Endothelial cell of umbilical vein (primary cell): ENCODE data around the gene TIMMDC1. TPM values are rescaled to one million over a fixed set of nuclear protein-coding genes. Genes with fewer than 3 reads are reported as not detected.

Experiments
- BruUV-seq: library from RNA; stranded (reverse); fragments of 400-500 nt; replicated peaks from 2 replicates; lab custom pipeline; 2021; lab: Mats Ljungman, UMichigan
- CTCF ChIA-PET: fragments of 300-600, 350-600 bp; sonication (Branson Sonifier 250); formaldehyde crosslinking; loops from one replicate; lab custom pipeline; 2021; ENCODE audit warnings: antibody characterized with exemption, inconsistent platforms; lab: Charles Lee
- POLR2A ChIA-PET: fragments of 300-600, 350-600 bp; sonication (Branson Sonifier 250); formaldehyde crosslinking; loops from one replicate; lab custom pipeline; 2021; ENCODE audit warnings: antibody characterized with exemption, inconsistent platforms; lab: Charles Lee
- DNase-seq: peaks from one replicate; pipeline ENCODE4 v3.0.0-alpha.2; 2011; ENCODE audit warnings: low read depth, low spot score
- FAIRE-seq: peaks from 2 replicates; lab custom pipeline; 2011; peaks lifted over from hg19 to GRCh38; lab: Jason Lieb, UNC
- H2AFZ ChIP-seq: 2 replicates; pipeline ENCODE4 v1.6.0; 2012; ENCODE audit warnings: low read depth, low read length, control low read depth, inconsistent platforms
- H3K27ac ChIP-seq: 2 replicates; pipeline ENCODE4 v1.5.1; 2011; ENCODE audit warnings: low read depth, mild to moderate bottlenecking, control low read depth, low read length, moderate library complexity; ENCODE audit not compliant: insufficient read depth
- H3K27me3 ChIP-seq, 2 experiments: 2 replicates each; pipeline versions ENCODE4 v1.6.0 to v1.6.1; 2011; ENCODE audit warnings: low read length in 2 of 2, mixed read lengths in 1 of 2; ENCODE audit not compliant: control insufficient read depth in 2 of 2, insufficient read depth in 2 of 2
- H3K36me3 ChIP-seq, 2 experiments: 2 replicates in 1 of 2; 3 replicates in 1 of 2; pipeline ENCODE4 v1.5.1; 2011; ENCODE audit warnings: low read length in 2 of 2, mild to moderate bottlenecking in 1 of 2, moderate library complexity in 1 of 2; ENCODE audit not compliant: control insufficient read depth in 2 of 2, insufficient read depth in 2 of 2; ENCODE audit errors: extremely low read depth in 1 of 2
- H3K4me1 ChIP-seq: 3 replicates; pipeline ENCODE4 v1.5.1; 2011; ENCODE audit warnings: mild to moderate bottlenecking, low read length; ENCODE audit not compliant: control insufficient read depth, insufficient read depth; ENCODE audit errors: extremely low read depth
- H3K4me2 ChIP-seq: 2 replicates; pipeline ENCODE4 v1.6.1; 2011; ENCODE audit warnings: low read length, control low read depth, mixed read lengths; ENCODE audit not compliant: insufficient read depth
- H3K4me3 ChIP-seq, 3 experiments: fragments of 200-600 bp in 1 of 3; sonication (generic), shearing (Covaris generic) in 1 of 3; replicated peaks in 1 of 3; 2 replicates each; pipeline ENCODE4 v1.5.1; 2011 to 2016; ENCODE audit warnings: control low read depth in 3 of 3, low read length in 3 of 3, mild to moderate bottlenecking in 2 of 3, inconsistent platforms in 1 of 3, low read depth in 1 of 3, moderate library complexity in 1 of 3; ENCODE audit not compliant: insufficient read depth in 1 of 3
- H3K79me2 ChIP-seq: 2 replicates; pipeline ENCODE4 v1.6.0; 2012; ENCODE audit warnings: low read length, inconsistent platforms; ENCODE audit not compliant: control insufficient read depth, insufficient read depth
- H3K9ac ChIP-seq: replicated peaks from 2 replicates; pipeline ENCODE3; 2011; ENCODE audit warnings: low read length, control low read depth; ENCODE audit not compliant: insufficient read depth; ENCODE audit errors: extremely low read depth
- H3K9me1 ChIP-seq: replicated peaks from 3 replicates; pipeline ENCODE4 v1.6.0; 2011; ENCODE audit warnings: mild to moderate bottlenecking, low read length; ENCODE audit not compliant: control insufficient read depth, insufficient read depth; ENCODE audit errors: extremely low read depth
- H3K9me3 ChIP-seq: replicated peaks from 2 replicates; pipeline ENCODE4 v1.5.1; 2012; ENCODE audit warnings: low read length, inconsistent platforms; ENCODE audit not compliant: control insufficient read depth, insufficient read depth
- H4K20me1 ChIP-seq: replicated peaks from 2 replicates; pipeline ENCODE3; 2011; ENCODE audit warnings: mild to moderate bottlenecking, low read length; ENCODE audit not compliant: control insufficient read depth, insufficient read depth; ENCODE audit errors: extremely low read depth
- EZH2 ChIP-seq: IDR thresholded peaks from 2 replicates; pipeline ENCODE4 v1.6.1; 2012; ENCODE audit warnings: borderline replicate concordance, low read depth, mild to moderate bottlenecking, moderate library complexity, low read length, inconsistent platforms; ENCODE audit not compliant: severe bottlenecking
- FOS ChIP-seq: IDR thresholded peaks from 2 replicates; pipeline ENCODE4 v1.6.1; 2011; ENCODE audit warnings: mild to moderate bottlenecking, low read length, moderate library complexity, borderline replicate concordance; ENCODE audit not compliant: insufficient read depth
- GATA2 ChIP-seq: IDR thresholded peaks from 2 replicates; pipeline ENCODE4 v1.7.0; 2011; ENCODE audit warnings: low read depth, mild to moderate bottlenecking, moderate library complexity, mixed read lengths, low read length; ENCODE audit not compliant: insufficient read length, insufficient read depth
- JUN ChIP-seq: IDR thresholded peaks from 2 replicates; pipeline ENCODE4 v1.6.1; 2011; ENCODE audit warnings: borderline replicate concordance, low read depth; ENCODE audit not compliant: insufficient read length, insufficient read depth
- MYC ChIP-seq: IDR thresholded peaks from one replicate; pipeline ENCODE4 v1.6.1; 2011; ENCODE audit warnings: mild to moderate bottlenecking, low read depth, low read length
- POLR2A ChIP-seq: IDR thresholded peaks from 2 replicates; pipeline ENCODE4 v1.6.1; 2012; ENCODE audit warnings: low read depth, mild to moderate bottlenecking, control low read depth, low read length
- POLR2AphosphoS5 ChIP-seq: IDR thresholded peaks from 2 replicates; pipeline ENCODE4 v1.6.1; 2012; ENCODE audit warnings: low read depth, mild to moderate bottlenecking, control low read depth, low read length, moderate library complexity; ENCODE audit not compliant: insufficient read depth
- dilution Hi-C: fragments of 300-500 bp; cut with MboI; formaldehyde crosslinking; loops from one replicate; pipeline ENCODE4 v1.15.0; 2019; ENCODE audit warnings: low sequenced_read_pairs; ENCODE audit not compliant: extremely low pct_ligation_motif_present
- intact Hi-C: fragments of 100-400 bp; cut with micrococcal nuclease; formaldehyde crosslinking; loops from one replicate; pipeline ENCODE4 v1.10.0; 2022
- polyA plus RNA-seq, 4 experiments: library from polyadenylated mRNA; depleted of rRNA in 3 of 4; stranded (reverse) in 3 of 4; unstranded in 1 of 4; fragments of >200 nt; gene quantifications; 2 replicates each; pipeline versions ENCODE4 v1.2.1 to v1.2.3, GENCODE V29; 2011 to 2012; ENCODE audit warnings: missing spikeins in 1 of 4
- total RNA-seq: library from RNA; stranded (reverse); gene quantifications from 2 replicates; pipeline ENCODE4 v1.2.3, GENCODE V29; 2021
- TF ChIP-seq, protein P1 (sequence below): IDR thresholded peaks from 2 replicates; pipeline ENCODE4 v1.6.1; 2011; ENCODE audit not compliant: insufficient read depth, insufficient read length
- TF ChIP-seq, protein P2 (sequence below), 2 donors: IDR thresholded peaks; 1 replicate in 1 of 2; 2 replicates in 1 of 2; pipeline ENCODE4 v1.5.1; 2011; ENCODE audit warnings: low read length in 2 of 2, mild to moderate bottlenecking in 2 of 2, moderate library complexity in 2 of 2, control low read depth in 1 of 2, inconsistent platforms in 1 of 2, low read depth in 1 of 2; ENCODE audit not compliant: insufficient read depth in 1 of 2; ENCODE audit errors: extremely low read depth in 1 of 2

Gene TIMMDC1
- total and polyA plus RNA-seq, 2 donors (not counting 3 experiments of a cell fraction or from before 2014, with no cell fraction given), result 49.2 to 76.2 TPM

DNA sequence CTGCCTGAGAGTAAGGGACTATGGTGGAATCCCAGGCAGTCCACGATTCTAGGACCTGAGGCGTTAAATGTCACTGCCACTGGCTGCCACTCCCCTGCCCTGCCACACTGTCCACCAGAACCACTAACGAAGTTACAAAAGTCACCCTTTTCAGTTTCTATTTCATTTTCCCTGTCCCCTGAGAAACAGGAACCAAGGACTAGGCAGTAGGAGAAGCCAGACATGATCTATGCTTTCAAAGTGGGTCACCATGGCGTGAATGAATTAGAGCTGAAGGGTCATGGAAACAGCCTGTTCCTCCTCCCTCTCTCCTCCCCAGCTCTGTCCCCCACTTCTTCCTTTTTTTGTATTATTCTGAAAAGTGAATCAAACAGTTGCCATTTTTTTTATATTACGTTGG, 71.9 kb downstream of the TIMMDC1 start:
- dilution Hi-C loops, result no loop called here
- POLR2A ChIA-PET, result no interaction called here
- no peak for FAIRE-seq

DNA sequence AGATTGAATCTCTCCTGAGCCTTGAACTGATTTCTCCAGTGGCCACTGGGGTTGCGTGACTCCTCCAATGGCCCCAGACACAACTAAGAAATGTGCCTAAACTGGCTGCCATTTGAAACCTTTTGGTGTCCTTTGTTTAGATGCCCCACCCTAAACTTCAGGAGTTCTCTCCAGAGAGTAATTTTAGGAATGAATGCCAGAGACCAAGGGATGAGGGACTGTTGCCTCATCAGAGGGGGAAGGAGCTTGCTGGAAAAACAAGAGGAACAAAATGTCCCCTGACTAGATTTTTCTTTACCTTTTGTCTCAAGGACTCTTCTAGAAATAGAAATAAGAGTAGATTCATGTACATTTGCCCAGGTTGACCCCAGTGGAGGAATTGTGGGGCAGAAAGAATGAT, 72.9 kb downstream of the TIMMDC1 start:
- no peak for DNase-seq
- TF ChIP-seq, protein P1, sequence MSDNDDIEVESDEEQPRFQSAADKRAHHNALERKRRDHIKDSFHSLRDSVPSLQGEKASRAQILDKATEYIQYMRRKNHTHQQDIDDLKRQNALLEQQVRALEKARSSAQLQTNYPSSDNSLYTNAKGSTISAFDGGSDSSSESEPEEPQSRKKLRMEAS, result no peak
- TF ChIP-seq JUN (no peak), POLR2A (no peak), MYC (no peak), POLR2AphosphoS5 (no peak), EZH2 (no peak), GATA2 (no peak), FOS (no peak)
- TF ChIP-seq, protein P2, sequence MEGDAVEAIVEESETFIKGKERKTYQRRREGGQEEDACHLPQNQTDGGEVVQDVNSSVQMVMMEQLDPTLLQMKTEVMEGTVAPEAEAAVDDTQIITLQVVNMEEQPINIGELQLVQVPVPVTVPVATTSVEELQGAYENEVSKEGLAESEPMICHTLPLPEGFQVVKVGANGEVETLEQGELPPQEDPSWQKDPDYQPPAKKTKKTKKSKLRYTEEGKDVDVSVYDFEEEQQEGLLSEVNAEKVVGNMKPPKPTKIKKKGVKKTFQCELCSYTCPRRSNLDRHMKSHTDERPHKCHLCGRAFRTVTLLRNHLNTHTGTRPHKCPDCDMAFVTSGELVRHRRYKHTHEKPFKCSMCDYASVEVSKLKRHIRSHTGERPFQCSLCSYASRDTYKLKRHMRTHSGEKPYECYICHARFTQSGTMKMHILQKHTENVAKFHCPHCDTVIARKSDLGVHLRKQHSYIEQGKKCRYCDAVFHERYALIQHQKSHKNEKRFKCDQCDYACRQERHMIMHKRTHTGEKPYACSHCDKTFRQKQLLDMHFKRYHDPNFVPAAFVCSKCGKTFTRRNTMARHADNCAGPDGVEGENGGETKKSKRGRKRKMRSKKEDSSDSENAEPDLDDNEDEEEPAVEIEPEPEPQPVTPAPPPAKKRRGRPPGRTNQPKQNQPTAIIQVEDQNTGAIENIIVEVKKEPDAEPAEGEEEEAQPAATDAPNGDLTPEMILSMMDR (IDR thresholded peaks at IDR 0.05; ENCODE audit: extremely low read depth in 1 of 2, insufficient read depth in 1 of 2, low read depth in 1 of 2, low read length in 2 of 2), result no peak
- Histone ChIP-seq H3K9ac (no peak overlapping the region), H3K27ac (no peak overlapping the region), H3K4me1 (no peaks in the 10 kb centered on the region), H3K4me3 (no peak overlapping the region), H4K20me1 (no peaks in the 10 kb centered on the region), H3K36me3 (no peaks in the 10 kb centered on the region), H3K4me2 (no peak overlapping the region), H3K9me3 (no peaks in the 10 kb centered on the region), H2AFZ (no peak overlapping the region), H3K9me1 (no peaks in the 10 kb centered on the region), H3K79me2 (no peaks in the 10 kb centered on the region), H3K27me3 (peaks cover 3 to 4% of the 10 kb centered on the region in 2 experiments)
- FAIRE-seq, result no peak
- CTCF ChIA-PET, result no interaction called here
- dilution Hi-C loops, result no loop called here
- intact Hi-C loops, result no loop called here
- POLR2A ChIA-PET, result no interaction called here
- BruUV-seq, result no TSS peak

More for the DNA sequence above, 71.9 kb downstream of the TIMMDC1 start:
- Histone ChIP-seq H2AFZ (no peak overlapping the region), H3K9me1 (no peaks in the 10 kb centered on the region), H3K9me3 (no peaks in the 10 kb centered on the region), H3K27ac (no peak overlapping the region), H3K4me1 (no peaks in the 10 kb centered on the region), H3K36me3 (no peaks in the 10 kb centered on the region), H3K79me2 (no peaks in the 10 kb centered on the region), H3K9ac (no peak overlapping the region), H4K20me1 (no peaks in the 10 kb centered on the region), H3K4me3 (no peak overlapping the region), H3K27me3 (peaks cover 3 to 4% of the 10 kb centered on the region in 2 experiments), H3K4me2 (no peak overlapping the region)
- BruUV-seq, result no TSS peak
- no peak for DNase-seq
- TF ChIP-seq EZH2, result no peak
- TF ChIP-seq, protein P1, result no peak
- no peak for TF ChIP-seq POLR2A
- TF ChIP-seq FOS, result no peak
- CTCF ChIA-PET, result no interaction called here
- intact Hi-C loops, result no loop called here
